Measurements from ENCODE around the gene OPTN. TPM values are rescaled to one million over a fixed set of nuclear protein-coding genes. Genes with fewer than 3 reads are reported as not detected.
"Not testable (repeated sequence)": the region's sequence is repeated elsewhere in the genome, so short reads cannot be mapped to it uniquely, and the experiment has no call there.

OPTN gene
- polyA plus RNA-seq, 12 donors, result 23.5 to 73.4 (median 33.1) TPM; not detected in 1

DNA sequence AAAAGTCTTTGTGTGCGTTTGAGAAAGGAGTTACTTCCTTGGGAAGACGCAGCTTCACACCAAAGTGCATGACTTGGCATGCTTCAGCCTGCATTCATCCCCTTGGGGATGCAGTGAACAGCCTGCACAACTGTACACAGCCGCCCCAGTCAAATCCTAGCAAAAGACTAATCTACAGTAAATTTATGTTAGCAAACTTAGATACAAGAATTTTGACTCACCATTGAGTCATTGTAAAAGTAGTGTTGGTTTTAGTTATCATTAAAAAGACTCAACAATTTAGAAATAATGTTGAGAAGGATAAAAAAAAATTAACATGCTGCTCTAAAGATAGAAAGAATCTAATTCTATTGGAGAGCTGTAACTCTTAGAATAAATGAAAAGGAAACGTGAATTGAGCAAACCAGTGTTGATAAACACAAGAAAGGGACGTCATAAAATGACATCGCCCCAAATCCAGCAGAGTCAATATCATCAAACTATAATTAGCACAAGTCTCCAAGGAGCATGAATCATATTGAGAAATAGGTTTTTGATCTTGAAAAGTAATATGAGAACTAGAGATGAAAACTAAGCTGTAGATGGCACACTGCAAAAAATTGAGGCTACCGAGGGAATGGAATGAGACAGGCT, 11.9 kb upstream of the OPTN start:
- DNase-seq, result no peak

DNA sequence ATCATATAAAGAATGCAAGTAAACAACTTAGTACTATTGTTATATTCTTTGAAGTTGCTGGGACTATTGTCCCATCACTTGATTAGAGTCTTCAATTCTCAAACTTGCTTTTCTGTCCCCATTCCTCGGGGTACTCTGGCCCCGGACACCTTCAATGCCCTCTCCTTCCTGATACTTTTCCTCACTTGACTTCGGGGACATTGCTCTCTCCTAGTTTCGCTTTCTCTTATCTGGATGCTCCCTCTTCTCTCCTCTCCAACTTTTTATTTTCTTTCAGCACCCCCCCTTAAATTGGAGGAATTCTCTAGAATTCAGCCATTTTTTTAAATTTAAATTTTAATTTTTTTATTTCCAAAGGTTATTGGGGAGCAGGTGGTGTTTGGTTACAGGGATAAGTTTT, 10.6 kb upstream of the OPTN start:
- DNase-seq, result no peak

GRCh38 chr10:13090289-13090688, 9.7 kb upstream of the OPTN start:
- DNase-seq, result no peak

DNA sequence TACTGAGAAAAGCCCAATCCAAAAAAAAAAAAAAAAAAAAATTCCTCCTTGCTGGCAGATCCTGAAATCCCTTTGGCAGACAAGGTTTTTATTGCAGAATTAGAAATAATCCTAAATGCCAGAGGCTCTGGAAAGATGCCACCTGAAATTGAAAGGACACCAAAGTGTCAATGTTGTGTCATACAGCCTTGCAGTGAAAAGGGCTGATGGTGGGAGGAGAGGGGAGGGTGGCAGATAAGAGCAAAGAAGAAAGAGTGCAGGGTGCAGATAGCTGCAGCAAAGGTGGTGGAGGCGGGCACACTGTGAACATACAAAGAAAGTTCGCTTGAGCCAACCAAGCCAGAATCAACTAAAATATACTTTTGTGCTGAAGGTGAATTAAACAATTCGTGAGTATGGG, 8.2 kb upstream of the OPTN start:
- DNase-seq, result peak; percentile 41

GRCh38 chr10:13092291-13093102, 7.5 kb upstream of the OPTN start:
- DNase-seq, result peak; percentile 80

DNA sequence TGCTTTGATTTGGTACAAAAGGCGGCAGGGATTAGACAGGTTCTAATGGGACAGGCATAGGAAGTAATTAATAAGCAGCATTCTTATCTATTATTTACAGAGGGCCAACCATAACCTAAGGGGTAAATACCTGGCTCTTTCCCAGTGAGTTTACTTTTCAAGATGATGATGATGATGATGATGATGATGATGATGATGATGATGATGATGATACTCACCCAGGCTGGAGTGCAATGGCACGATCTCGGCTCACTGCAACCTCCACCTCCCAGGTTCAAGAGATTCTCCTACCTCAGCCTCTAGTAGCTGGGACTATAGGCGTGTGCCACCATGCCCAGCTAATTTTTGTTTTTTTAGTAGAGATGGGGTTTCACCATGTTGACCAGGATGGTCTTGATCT, 5.9 kb upstream of the OPTN start:
- DNase-seq, result not testable (repeated sequence)

DNA sequence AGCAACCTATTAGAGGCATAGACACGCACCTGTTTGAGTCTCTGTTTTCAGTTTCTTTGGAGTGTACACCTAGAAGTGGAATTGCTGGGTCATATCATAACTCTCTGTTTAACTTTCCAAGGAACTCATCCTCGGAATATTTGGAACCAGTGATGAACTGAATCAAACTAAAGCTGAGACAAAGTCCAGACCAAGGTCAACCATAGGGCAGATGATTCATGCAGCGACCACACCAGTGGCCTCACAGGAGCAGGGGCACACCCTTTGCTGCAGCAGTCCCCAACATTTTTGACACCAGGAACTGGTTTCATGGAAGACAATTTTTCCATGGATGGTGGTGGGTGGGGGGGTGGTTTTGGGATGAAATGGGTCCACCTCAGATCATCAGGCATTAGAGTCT, 4.9 kb upstream of the OPTN start:
- DNase-seq, result no peak

DNA sequence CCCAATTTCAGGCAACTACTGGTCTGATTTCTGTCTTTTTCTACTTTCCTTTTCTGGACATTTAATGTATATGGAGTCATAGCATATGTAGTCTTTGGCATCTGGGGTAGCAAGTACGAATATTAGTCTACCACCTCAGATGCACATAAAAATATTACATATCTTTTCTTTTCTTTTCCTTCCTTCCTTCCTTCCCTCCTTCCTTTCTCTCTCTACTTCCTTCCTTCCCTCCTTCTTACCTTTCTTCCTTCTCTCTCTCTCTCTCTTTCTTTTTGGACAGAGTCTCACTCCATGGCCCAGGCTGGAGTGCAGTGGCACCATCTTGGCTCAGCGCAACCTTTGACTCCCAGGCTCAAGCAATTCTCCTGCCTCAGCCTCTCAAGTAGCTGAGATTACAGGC, 4.0 kb upstream of the OPTN start:
- DNase-seq, result no peak

- peak; percentile 69 for DNase-seq
Measured at GRCh38 chr10:13099144-13099665, 758 bp upstream of the OPTN start.

- peak; percentile 41 for DNase-seq
Measured at GRCh38 chr10:13100349-13101294, 659 bp downstream of the OPTN start.

DNA sequence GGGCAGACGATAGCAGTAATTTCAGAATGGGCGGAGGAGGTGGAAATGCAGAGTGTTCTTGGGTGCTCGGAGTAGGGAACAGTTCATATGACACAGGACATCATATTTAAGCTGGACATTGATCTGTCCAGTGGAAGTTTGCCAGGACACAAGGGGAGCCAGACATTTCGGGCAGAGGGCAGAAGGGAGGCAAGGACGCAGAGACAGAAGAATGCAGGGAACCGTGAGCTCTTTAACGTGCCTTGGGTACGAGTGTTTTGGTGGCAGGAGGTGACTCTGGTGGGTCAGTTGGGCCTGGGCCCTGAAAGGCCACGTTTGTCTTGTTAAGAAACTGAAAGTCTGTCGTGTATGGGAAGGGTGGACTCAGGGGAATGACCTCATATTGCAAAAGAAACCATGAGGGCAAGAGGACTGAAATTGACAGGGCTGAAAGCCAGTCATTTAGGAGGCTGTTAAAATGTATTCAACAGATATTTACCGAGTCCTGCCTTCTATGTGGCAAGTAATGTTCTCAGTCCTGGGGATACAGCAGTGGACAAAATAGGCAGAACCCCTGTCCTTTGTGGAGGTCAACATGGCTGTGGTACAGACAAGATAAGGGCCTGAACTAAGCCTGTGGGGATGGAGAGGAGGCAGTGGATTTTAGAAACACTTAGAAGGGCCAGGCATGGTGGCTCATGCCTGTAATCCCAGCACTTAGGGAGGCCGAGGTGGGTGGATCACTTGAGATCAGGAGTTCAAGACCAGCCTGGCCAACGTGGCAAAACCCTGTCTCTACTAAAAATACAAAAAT, 2.2 kb downstream of the OPTN start:
- DNase-seq, result no peak

- DNase-seq, result no peak
Measured at GRCh38 chr10:13103554-13103953, 3.6 kb downstream of the OPTN start.

- DNase-seq, result no peak
Measured at GRCh38 chr10:13104697-13105096, 4.7 kb downstream of the OPTN start.

DNA sequence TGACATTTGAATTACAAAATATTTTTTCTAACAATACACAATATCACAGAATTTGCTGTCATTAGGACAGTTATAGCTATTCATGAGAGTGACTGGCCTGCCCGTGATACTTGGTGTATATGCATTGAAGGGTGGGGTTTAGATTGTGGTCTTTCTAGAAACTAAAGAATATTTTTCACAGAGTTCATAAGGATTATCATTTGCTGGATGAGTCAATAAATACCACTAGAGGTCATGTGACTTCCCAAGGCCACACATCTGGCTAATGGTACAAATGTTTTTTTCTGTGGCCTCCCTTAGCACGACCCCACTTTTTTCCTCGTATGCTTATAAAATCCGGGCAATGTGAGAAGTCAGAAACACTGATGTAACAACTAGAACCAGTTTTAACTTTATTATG, 5.2 kb downstream of the OPTN start:
- DNase-seq, result no peak

- DNase-seq, result no peak
Measured at GRCh38 chr10:13106387-13107045, 6.6 kb downstream of the OPTN start.

- DNase-seq, result no peak
Measured at GRCh38 chr10:13110908-13111307, 10.9 kb downstream of the OPTN start.

GRCh38 chr10:13113544-13113943, 13.6 kb downstream of the OPTN start:
- no peak for DNase-seq

DNA sequence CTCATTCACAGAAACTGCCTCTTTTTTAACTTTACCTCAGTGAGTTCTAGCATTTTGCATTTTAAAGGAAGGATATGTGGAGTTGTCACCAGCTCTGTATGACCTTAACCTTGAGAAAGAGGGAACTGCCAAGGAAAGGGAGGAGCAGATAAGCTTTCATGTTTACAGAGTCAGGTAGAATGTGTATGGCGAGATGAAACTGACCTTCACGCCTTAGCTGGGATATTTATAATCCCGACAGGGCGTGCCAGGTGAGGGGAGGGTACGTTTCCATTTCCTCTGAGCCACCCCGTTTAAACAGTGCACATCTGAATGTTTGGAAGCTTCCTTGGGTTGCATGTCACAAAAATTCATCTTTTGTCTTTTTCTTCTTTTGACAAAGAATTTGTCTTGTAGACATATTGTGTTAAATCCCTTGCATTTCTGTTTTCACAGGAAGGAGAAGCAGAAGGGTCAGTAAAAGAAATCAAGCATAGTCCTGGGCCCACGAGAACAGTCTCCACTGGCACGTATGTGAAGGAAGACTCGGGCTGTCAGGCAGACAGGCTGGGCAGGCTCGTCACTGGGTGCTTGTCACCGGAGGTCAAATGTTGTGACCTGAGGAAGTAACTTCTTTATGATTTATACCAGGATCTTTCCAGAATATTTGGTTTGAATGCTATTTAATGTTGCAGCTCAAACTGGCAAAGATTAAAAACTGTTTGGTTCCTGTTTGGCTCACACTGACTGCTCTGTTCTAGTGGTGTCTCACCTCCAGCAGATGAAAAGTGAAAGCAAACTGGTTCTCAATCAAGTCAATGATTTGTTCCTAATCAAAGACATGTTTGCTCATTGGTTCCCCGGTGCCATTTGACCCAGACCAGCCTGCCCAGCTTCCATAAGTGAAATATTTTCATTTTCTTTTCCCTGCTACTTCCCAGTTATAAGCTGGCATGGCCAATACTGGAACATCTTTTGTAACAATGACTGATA, 16.2 kb downstream of the OPTN start:
- DNase-seq, result no peak

All from muscle of arm (tissue), 12 donors.